ENCODE data around the gene TNNI3K. TPM values are rescaled to one million over a fixed set of nuclear protein-coding genes. Genes with fewer than 3 reads are reported as not detected.

TNNI3K gene
- polyA plus RNA-seq, 1 experiment, result 1.1 TPM

GRCh38 chr1:74415935-74416334, 180.7 kb downstream of the TNNI3K start:
- DNase-seq (ENCODE audit: low read depth, low spot score), result no peak
- ChIA-PET POLR2A (no interaction called here), CTCF (no interaction called here)
- Histone ChIP-seq H3K4me3 (ENCODE audit: low read depth, low read length) (no peak overlapping the region), H3K9me3 (ENCODE audit: control insufficient read depth, insufficient read depth, low read length) (no peaks in the 10 kb centered on the region), H3K27me3 (ENCODE audit: control insufficient read depth, insufficient read depth, low read length) (no peaks in the 10 kb centered on the region), H3K27ac (ENCODE audit: low read depth, low read length) (no peak overlapping the region)
- TF ChIP-seq CTCF (IDR thresholded peaks at IDR 0.05; ENCODE audit: low read depth, low read length), result no peak

GRCh38 chr1:74419611-74420010, 184.4 kb downstream of the TNNI3K start:
- no peak for TF ChIP-seq CTCF (IDR thresholded peaks at IDR 0.05; ENCODE audit: low read depth, low read length)
- H3K9me3 ChIP-seq (ENCODE audit: control insufficient read depth, insufficient read depth, low read length), result no peaks in the 10 kb centered on the region
- CTCF ChIA-PET, result interaction anchor here (1.7 kb wide), 1 partner anchor 49 kb away, joined by 5 read pairs; no protein-coding TSS in a partner anchor
- POLR2A ChIA-PET, result no interaction called here
- no peak overlapping the region for H3K4me3 ChIP-seq (ENCODE audit: low read depth, low read length)
- no peak for DNase-seq (ENCODE audit: low read depth, low spot score)
- H3K27me3 ChIP-seq (ENCODE audit: control insufficient read depth, insufficient read depth, low read length), result no peaks in the 10 kb centered on the region
- H3K27ac ChIP-seq (ENCODE audit: low read depth, low read length), result no peak overlapping the region

GRCh38 chr1:74420467-74420866, 185.3 kb downstream of the TNNI3K start:
- ChIA-PET POLR2A (no interaction called here), CTCF (interaction anchor here (0.5 to 1.7 kb wide), 2 partner anchors 48 to 243 kb away, joined by 3 to 5 read pairs; no protein-coding TSS in a partner anchor)
- Histone ChIP-seq H3K9me3 (ENCODE audit: control insufficient read depth, insufficient read depth, low read length) (no peaks in the 10 kb centered on the region), H3K27ac (ENCODE audit: low read depth, low read length) (no peak overlapping the region), H3K27me3 (ENCODE audit: control insufficient read depth, insufficient read depth, low read length) (no peaks in the 10 kb centered on the region), H3K4me3 (ENCODE audit: low read depth, low read length) (no peak overlapping the region)
- TF ChIP-seq CTCF (IDR thresholded peaks at IDR 0.05; ENCODE audit: low read depth, low read length), result no peak
- no peak for DNase-seq (ENCODE audit: low read depth, low spot score)

- H3K9me3 ChIP-seq (ENCODE audit: control insufficient read depth, insufficient read depth, low read length), result no peaks in the 10 kb centered on the region
- H3K4me3 ChIP-seq (ENCODE audit: low read depth, low read length), result no peak overlapping the region
- H3K27ac ChIP-seq (ENCODE audit: low read depth, low read length), result no peak overlapping the region
- H3K27me3 ChIP-seq (ENCODE audit: control insufficient read depth, insufficient read depth, low read length), result no peaks in the 10 kb centered on the region
- TF ChIP-seq CTCF (IDR thresholded peaks at IDR 0.05; ENCODE audit: low read depth, low read length), result no peak
- POLR2A ChIA-PET, result interaction anchor here (0.7 to 1.3 kb wide), 2 partner anchors 66 kb away, joined by 3 to 4 read pairs; no protein-coding TSS in a partner anchor
- no peak for DNase-seq (ENCODE audit: low read depth, low spot score)
- CTCF ChIA-PET, result interaction anchor here (0.6 kb wide), 1 partner anchor 40 kb away, joined by 3 read pairs; no protein-coding TSS in a partner anchor
Measured at GRCh38 chr1:74422421-74423292, 187.5 kb downstream of the TNNI3K start.

GRCh38 chr1:74423471-74423870, 188.3 kb downstream of the TNNI3K start:
- TF ChIP-seq CTCF (IDR thresholded peaks at IDR 0.05; ENCODE audit: low read depth, low read length), result no peak
- no peak overlapping the region for H3K27ac ChIP-seq (ENCODE audit: low read depth, low read length)
- no peaks in the 10 kb centered on the region for H3K9me3 ChIP-seq (ENCODE audit: control insufficient read depth, insufficient read depth, low read length)
- DNase-seq (ENCODE audit: low read depth, low spot score), result peak; percentile 38
- H3K4me3 ChIP-seq (ENCODE audit: low read depth, low read length), result no peak overlapping the region
- CTCF ChIA-PET, result interaction anchor here (0.6 to 2.9 kb wide), 2 partner anchors 41 to 46 kb away, joined by 3 to 17 read pairs; no protein-coding TSS in a partner anchor
- no peaks in the 10 kb centered on the region for H3K27me3 ChIP-seq (ENCODE audit: control insufficient read depth, insufficient read depth, low read length)
- POLR2A ChIA-PET, result interaction anchor here (1.3 kb wide), 1 partner anchor 67 kb away, joined by 3 read pairs; no protein-coding TSS in a partner anchor
